H1 (cell line): ENCODE data around the gene FECH. TPM values are rescaled to one million over a fixed set of nuclear protein-coding genes. Genes with fewer than 3 reads are reported as not detected.

ENCODE experiments used
- ASH2L ChIP-seq: fragments of 200-600, 300-600 bp; sonication (generic); IDR thresholded peaks from one replicate; pipeline ENCODE4 v1.7.1; 2017; ENCODE audit warnings: low read length
- BACH1 ChIP-seq: IDR thresholded peaks from 2 replicates; pipeline ENCODE4 v1.6.1; 2012; ENCODE audit warnings: low read length, improper control_type of control experiment
- CBX8 ChIP-seq: fragments of 300-800, 300-1000 bp; sonication (generic); IDR thresholded peaks from 2 replicates; pipeline ENCODE4 v1.7.1; 2016; ENCODE audit warnings: low read depth, low read length, borderline replicate concordance
- E2F6 ChIP-seq: IDR thresholded peaks from 2 replicates; pipeline ENCODE4 v1.6.1; 2012; ENCODE audit warnings: inconsistent platforms
- EZH2 ChIP-seq: fragments of 200-600 bp; sonication (generic); IDR thresholded peaks from 2 replicates; pipeline ENCODE4 v1.7.1; 2012; ENCODE audit warnings: low read depth, mild to moderate bottlenecking, moderate library complexity, low read length, inconsistent platforms; ENCODE audit not compliant: severe bottlenecking
- GABPA ChIP-seq: IDR thresholded peaks from 2 replicates; pipeline ENCODE4 v1.6.1; 2011; ENCODE audit warnings: mild to moderate bottlenecking, low read length, moderate library complexity, borderline replicate concordance; ENCODE audit not compliant: insufficient read depth
- JUN ChIP-seq: IDR thresholded peaks from 2 replicates; pipeline ENCODE4 v1.6.1; 2011; ENCODE audit warnings: low read depth, mild to moderate bottlenecking, improper control_type of control experiment, low read length
- KDM1A ChIP-seq: fragments of 200-600, 300-600 bp; sonication (generic); IDR thresholded peaks from 2 replicates; pipeline ENCODE4 v1.7.1; 2016; ENCODE audit warnings: mild to moderate bottlenecking, low read length, borderline replicate concordance
- NRF1 ChIP-seq: IDR thresholded peaks from 2 replicates; pipeline ENCODE4 v1.6.1; 2011; ENCODE audit warnings: mild to moderate bottlenecking, low read depth, low read length, improper control_type of control experiment
- POU5F1 ChIP-seq: IDR thresholded peaks from 2 replicates; pipeline ENCODE4 v1.6.1; 2011; ENCODE audit warnings: low read depth, mild to moderate bottlenecking, low read length, moderate library complexity
- RBBP5 ChIP-seq: IDR thresholded peaks from 2 replicates; pipeline ENCODE4 v1.7.1; 2012; ENCODE audit warnings: low read depth, mild to moderate bottlenecking, inconsistent platforms, low read length, moderate library complexity, borderline replicate concordance
- RFX5 ChIP-seq: IDR thresholded peaks from 2 replicates; pipeline ENCODE4 v1.6.1; 2011; ENCODE audit warnings: low read depth, low read length, improper control_type of control experiment, borderline replicate concordance
- RNF2 ChIP-seq: fragments of 200-900, 300-1000 bp; sonication (generic); IDR thresholded peaks from 2 replicates; pipeline ENCODE4 v1.7.1; 2016; ENCODE audit warnings: borderline replicate concordance, low read depth, mild to moderate bottlenecking, antibody characterized with exemption, low read length; ENCODE audit not compliant: poor library complexity, severe bottlenecking; ENCODE audit errors: missing control alignments
- SAP30 ChIP-seq: fragments of 300-600 bp; sonication (generic); IDR thresholded peaks from 2 replicates; pipeline ENCODE4 v1.7.1; 2012; ENCODE audit warnings: low read length, moderate library complexity, mild to moderate bottlenecking, inconsistent platforms; ENCODE audit not compliant: insufficient read depth, insufficient replicate concordance
- SIX5 ChIP-seq: IDR thresholded peaks from 2 replicates; pipeline ENCODE4 v1.6.1; 2011; ENCODE audit warnings: mild to moderate bottlenecking, low read depth, low read length
- SP2 ChIP-seq: IDR thresholded peaks from 2 replicates; pipeline ENCODE4 v1.6.1; 2012; ENCODE audit warnings: mild to moderate bottlenecking, low read length, inconsistent platforms
- TAF1 ChIP-seq: IDR thresholded peaks from 2 replicates; pipeline ENCODE4 v1.6.1; 2011; ENCODE audit warnings: mild to moderate bottlenecking, low read depth, low read length
- TAF7 ChIP-seq: optimal IDR thresholded peaks from 2 replicates; pipeline ENCODE3; 2011; ENCODE audit warnings: low read depth, mild to moderate bottlenecking, inconsistent platforms, low read length, moderate library complexity, borderline replicate concordance
- ZNF274 ChIP-seq: IDR thresholded peaks from 2 replicates; pipeline ENCODE4 v1.7.0; 2012; ENCODE audit warnings: low read length, borderline replicate concordance; ENCODE audit errors: extremely low read depth
- polyA plus RNA-seq, 7 experiments: library from polyadenylated mRNA; depleted of rRNA in 3 of 7; stranded (reverse) in 5 of 7; unstranded in 2 of 7; fragments of >200 nt in 5 of 7; fragments of 200-250 nt in 2 of 7; gene quantifications; 1 replicate in 5 of 7; 2 replicates in 1 of 7; 4 replicates in 1 of 7; pipeline versions ENCODE4 v1.2.1 to v1.2.3, GENCODE V29; 2011 to 2013; ENCODE audit warnings: missing spikeins in 2 of 7, mixed read lengths in 2 of 7
- total RNA-seq: library from RNA; stranded (reverse); fragmentation: NEBNext Ultra II Directional; extraction: Animal tissue kit (Norgen Biotek cat#: 25700); gene quantifications from 2 replicates; pipeline ENCODE4 v1.2.1, GENCODE V29; 2021

The FECH gene
- total and polyA plus RNA-seq, 2 of the 8 experiments (the other 6 are each of a cell fraction or from before 2014, with no cell fraction given) = 13.1 to 26.6 TPM

- TF ChIP-seq JUN (no peak), E2F6 (no peak), ASH2L (peak; percentile 94), SAP30 (no peak), EZH2 (no peak), NRF1 (no peak), TAF7 (peak; percentile 60), RFX5 (no peak), BACH1 (peak; percentile 99), ZNF274 (no peak), GABPA (no peak), KDM1A (no peak), RNF2 (no peak), TAF1 (peak; percentile 49), CBX8 (no peak), SP2 (no peak), RBBP5 (peak; percentile 95), SIX5 (no peak), POU5F1 (no peak)
Observed at GRCh38 chr18:57586251-57587049, at the start of gene FECH (continued).
